Measurements from ENCODE around the gene RTP5. TPM values are rescaled to one million over a fixed set of nuclear protein-coding genes. Genes with fewer than 3 reads are reported as not detected.
"Not testable (repeated sequence)": the region's sequence is repeated elsewhere in the genome, so short reads cannot be mapped to it uniquely, and the experiment has no call there.

Gene RTP5
- total RNA-seq, 2 experiments from 2014 or later: not detected

DNA sequence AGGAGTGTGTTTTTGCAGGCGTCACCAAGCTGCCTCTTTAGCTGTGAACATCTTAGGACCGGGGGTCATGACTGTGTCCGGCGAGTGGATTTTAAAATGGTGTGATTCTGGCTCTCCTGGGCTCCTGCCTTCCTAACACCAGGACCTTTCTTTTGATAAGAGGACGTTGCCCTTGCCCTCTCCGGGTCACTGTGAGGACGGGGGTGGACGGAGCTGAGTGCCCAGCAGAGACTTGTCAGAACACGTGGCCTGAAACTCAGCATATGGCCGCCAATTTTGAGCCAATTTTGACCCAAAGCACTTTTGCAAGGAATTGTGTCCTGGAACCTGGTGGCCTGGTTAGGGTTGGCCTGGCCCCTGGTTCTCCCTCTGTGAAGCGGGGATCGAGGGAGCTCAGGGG, 40.2 kb downstream of the RTP5 start:
- Mint-ChIP-seq H3K36me3 (ENCODE audit: low read depth) (peaks cover 13% of the 10 kb centered on the region), H3K4me1 (ENCODE audit: low read depth) (no peaks in the 10 kb centered on the region), H3K27me3 (ENCODE audit: low read depth) (no peaks in the 10 kb centered on the region), H3K4me3 (no peak overlapping the region), H3K27ac (no peak overlapping the region), H3K9me3 (no peaks in the 10 kb centered on the region)
- DNase-seq: no peak
- intact Hi-C loops (cut with micrococcal nuclease): no loop called here
- CTCF ChIA-PET: no interaction called here

DNA sequence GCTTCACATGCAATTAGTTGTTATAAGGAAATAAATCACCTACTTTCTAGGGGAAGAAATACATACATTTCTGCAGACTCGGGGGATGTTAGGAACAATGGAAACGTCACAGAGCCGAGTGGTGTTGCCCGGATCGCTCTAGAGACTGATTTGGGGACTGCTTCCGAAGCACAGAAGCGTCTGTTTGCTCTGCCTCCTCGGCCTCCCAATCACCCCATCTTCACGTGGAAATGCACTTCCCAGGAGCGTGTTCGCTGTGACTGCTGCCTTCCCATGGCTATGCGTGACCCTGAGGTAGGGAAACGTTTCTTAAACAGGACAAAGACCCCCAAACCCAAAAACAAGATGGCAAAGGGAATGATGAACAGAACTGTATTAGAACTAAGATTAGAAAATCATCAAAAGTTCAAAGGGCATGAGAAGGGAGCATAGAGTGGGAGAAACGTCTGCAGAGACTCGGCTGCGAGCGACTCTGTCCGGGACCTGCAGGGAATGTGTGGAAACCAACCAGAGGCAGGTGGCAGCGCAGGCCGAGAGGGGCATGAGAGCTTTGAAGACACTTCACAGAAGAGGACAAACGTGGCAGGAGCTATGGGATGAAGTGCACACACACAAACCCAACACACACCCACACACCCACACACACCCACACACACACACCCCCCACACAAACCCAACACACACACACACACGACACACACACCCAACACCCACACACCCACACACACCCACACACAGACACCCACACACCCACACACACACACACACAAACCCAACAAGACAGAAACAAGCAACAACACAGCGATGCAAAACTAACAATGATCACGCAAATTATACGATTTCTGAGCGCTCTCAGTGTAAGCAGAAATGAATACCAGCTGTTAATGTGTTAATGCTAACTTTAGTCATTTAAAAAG, 41.3 kb downstream of the RTP5 start:
- Mint-ChIP-seq H3K4me3 (no peak overlapping the region), H3K4me1 (ENCODE audit: low read depth) (no peaks in the 10 kb centered on the region), H3K9me3 (no peaks in the 10 kb centered on the region), H3K27me3 (ENCODE audit: low read depth) (no peaks in the 10 kb centered on the region), H3K36me3 (ENCODE audit: low read depth) (peaks cover 13% of the 10 kb centered on the region), H3K27ac (no peak overlapping the region)
- CTCF ChIA-PET: interaction anchor here (0.9 kb wide), 1 partner anchor 48 kb away, joined by 4 read pairs; no protein-coding TSS in a partner anchor
- DNase-seq: no peak
- intact Hi-C loops (cut with micrococcal nuclease): no loop called here

DNA sequence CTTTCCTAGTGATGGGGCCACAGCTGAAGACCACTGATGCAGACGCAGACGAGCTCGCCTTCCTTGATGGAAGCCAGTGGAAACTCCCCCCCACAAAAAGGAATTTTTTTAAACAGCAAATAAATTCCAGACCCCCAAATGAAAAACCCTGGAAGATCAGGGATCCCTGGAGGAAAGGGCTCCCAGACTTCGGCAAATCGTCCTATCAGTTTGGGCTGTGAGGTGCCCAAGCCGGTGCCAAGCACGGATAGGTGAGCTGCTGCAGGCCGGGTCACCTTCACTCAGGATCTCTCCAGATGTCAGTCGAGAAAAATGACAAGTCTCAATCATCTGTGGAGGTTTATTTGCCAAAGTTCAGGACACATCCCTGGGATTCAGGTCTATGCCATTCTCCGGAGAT, 42.0 kb downstream of the RTP5 start:
- intact Hi-C loops (cut with micrococcal nuclease): no loop called here
- CTCF ChIA-PET: interaction anchor here (0.9 kb wide), 1 partner anchor 47 kb away, joined by 4 read pairs; no protein-coding TSS in a partner anchor

DNA sequence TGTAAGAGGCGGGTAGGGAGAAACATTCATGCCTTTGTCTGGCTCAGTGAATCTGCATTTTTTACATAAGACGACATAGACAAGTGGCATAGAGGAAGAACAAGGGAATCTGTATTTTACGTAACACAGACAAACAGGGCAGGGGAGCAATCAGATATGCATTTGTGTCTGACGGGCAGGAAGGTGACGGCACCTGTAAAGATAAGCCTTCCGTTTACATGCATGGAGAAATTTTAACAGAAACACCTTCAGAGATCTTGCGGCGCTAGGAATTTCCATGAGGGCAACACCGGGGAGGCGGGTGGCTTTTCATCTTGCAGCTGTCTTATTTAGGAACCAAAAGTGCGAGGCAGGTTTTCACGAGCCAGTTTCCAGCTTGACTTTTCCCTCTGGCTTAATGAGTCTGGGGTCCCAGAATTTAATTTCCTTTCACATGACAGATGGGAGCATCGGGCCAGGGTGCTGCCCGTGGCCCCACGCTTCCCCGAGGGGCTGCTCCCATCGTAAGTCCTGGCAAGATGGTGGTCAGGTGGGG, 42.6 kb downstream of the RTP5 start:
- CTCF ChIA-PET: interaction anchor here (0.9 kb wide), 1 partner anchor 47 kb away, joined by 4 read pairs; no protein-coding TSS in a partner anchor

More for the DNA sequence above, 42.0 kb downstream of the RTP5 start:
- no peaks in the 10 kb centered on the region for H3K4me1 Mint-ChIP-seq (ENCODE audit: low read depth)
- H3K27me3 Mint-ChIP-seq (ENCODE audit: low read depth): no peaks in the 10 kb centered on the region
- DNase-seq: no peak
- peaks cover 13% of the 10 kb centered on the region for H3K36me3 Mint-ChIP-seq (ENCODE audit: low read depth)
- no peak overlapping the region for H3K27ac Mint-ChIP-seq
- no peak overlapping the region for H3K4me3 Mint-ChIP-seq
- no peaks in the 10 kb centered on the region for H3K9me3 Mint-ChIP-seq

DNA sequence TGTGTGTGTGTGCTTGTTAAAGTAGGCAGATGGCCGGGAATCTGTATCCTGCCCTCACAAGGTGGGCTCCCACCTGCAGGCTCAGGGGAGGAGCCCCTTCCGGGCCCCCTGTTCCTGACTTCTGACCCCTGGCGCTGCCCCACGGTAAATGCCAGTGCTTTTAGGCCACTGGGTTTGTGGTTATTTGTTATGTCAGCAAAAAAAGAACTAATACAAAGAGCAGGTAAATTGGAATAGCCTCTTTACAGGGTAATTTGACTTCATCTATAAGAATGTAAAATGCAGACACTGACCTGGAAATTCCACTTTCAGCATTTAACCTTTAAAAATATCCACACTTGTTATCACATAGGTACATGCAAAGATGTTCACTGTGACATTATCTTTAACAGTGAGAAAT, 44.2 kb downstream of the RTP5 start:
- intact Hi-C loops (cut with micrococcal nuclease): no loop called here
- CTCF ChIA-PET: no interaction called here
- DNase-seq: no peak
- H3K4me1 Mint-ChIP-seq (ENCODE audit: low read depth): no peaks in the 10 kb centered on the region
- no peaks in the 10 kb centered on the region for H3K9me3 Mint-ChIP-seq
- H3K27ac Mint-ChIP-seq: no peak overlapping the region
- no peaks in the 10 kb centered on the region for H3K27me3 Mint-ChIP-seq (ENCODE audit: low read depth)
- H3K4me3 Mint-ChIP-seq: no peak overlapping the region
- peaks cover 15% of the 10 kb centered on the region for H3K36me3 Mint-ChIP-seq (ENCODE audit: low read depth)

More for the DNA sequence above, 42.6 kb downstream of the RTP5 start:
- Mint-ChIP-seq H3K27ac (no peak overlapping the region), H3K4me1 (ENCODE audit: low read depth) (no peaks in the 10 kb centered on the region), H3K36me3 (ENCODE audit: low read depth) (peaks cover 14% of the 10 kb centered on the region), H3K27me3 (ENCODE audit: low read depth) (no peaks in the 10 kb centered on the region), H3K4me3 (no peak overlapping the region), H3K9me3 (no peaks in the 10 kb centered on the region)
- intact Hi-C loops (cut with micrococcal nuclease): no loop called here
- no peak for DNase-seq

DNA sequence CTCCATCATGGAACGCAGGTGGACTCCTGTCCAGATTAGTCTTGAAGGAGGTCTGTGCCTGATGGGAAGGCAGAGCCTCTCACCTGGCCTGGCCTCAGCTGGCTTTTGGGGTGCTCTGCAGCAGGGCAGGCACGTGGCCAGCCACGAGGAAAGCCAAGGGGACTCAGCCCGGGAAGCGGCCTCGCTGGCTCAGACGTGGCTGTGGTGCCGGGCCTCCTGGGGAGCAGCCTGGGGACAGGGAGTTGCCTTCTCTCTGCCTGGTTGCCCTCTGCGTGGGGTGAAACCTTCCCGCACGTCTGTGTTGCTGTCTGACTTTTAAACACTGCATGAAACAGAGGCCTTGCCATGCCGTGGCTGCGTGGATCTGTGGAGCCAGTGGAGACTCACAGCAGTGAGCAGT, 45.0 kb downstream of the RTP5 start:
- Mint-ChIP-seq H3K36me3 (ENCODE audit: low read depth) (peaks cover 15% of the 10 kb centered on the region), H3K27ac (no peak overlapping the region), H3K27me3 (ENCODE audit: low read depth) (no peaks in the 10 kb centered on the region), H3K9me3 (no peaks in the 10 kb centered on the region), H3K4me1 (ENCODE audit: low read depth) (no peaks in the 10 kb centered on the region), H3K4me3 (no peak overlapping the region)
- CTCF ChIA-PET: no interaction called here
- intact Hi-C loops (cut with micrococcal nuclease): no loop called here
- DNase-seq: no peak

DNA sequence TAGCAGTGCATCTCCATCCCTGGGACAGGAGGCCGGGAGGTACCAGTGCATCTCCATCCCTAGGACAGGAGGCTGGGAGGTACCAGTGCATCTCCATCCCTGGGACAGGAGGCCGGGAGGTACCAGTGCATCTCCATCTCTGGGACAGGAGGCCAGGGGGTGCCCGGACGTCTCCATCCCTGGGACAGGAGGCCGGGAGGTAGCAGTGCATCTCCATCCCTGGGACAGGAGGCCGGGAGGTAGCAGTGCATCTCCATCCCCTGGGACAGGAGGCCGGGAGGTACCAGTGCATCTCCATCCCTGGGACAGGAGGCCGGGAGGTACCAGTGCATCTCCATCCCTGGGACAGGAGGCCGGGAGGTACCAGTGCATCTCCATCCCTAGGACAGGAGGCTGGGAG, 52.1 kb downstream of the RTP5 start:
- H3K36me3 Mint-ChIP-seq (ENCODE audit: low read depth); CTCF ChIA-PET; DNase-seq; H3K4me3 Mint-ChIP-seq; intact Hi-C loops (cut with micrococcal nuclease); H3K27ac Mint-ChIP-seq; H3K27me3 Mint-ChIP-seq (ENCODE audit: low read depth); H3K9me3 Mint-ChIP-seq: not testable (repeated sequence)
- peaks cover 19% of the 10 kb centered on the region for H3K4me1 Mint-ChIP-seq (ENCODE audit: low read depth)

DNA sequence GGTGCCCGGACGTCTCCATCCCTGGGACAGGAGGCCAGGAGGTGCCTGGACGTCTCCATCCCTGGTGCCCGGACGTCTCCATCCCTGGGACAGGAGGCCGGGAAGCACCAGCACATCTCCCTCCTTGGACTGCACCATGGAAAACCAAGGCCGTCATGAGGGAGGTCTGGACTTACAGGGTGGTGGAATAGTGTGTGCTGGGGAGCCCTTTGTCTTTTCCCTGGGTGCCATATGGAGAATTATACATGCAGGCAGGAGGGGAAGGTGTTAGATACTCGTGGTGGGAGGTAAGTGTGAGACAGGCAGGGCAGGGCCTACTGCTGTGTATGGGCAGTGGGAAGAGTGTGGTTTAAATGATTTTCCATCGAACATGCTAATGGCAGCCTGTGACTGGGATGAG, 52.9 kb downstream of the RTP5 start:
- no peak for DNase-seq
- Mint-ChIP-seq H3K27me3 (ENCODE audit: low read depth) (no peaks in the 10 kb centered on the region), H3K4me1 (ENCODE audit: low read depth) (peaks cover 19% of the 10 kb centered on the region), H3K27ac (no peak overlapping the region), H3K9me3 (no peaks in the 10 kb centered on the region), H3K4me3 (no peak overlapping the region), H3K36me3 (ENCODE audit: low read depth) (no peaks in the 10 kb centered on the region)
- CTCF ChIA-PET: interaction anchor here (1.7 kb wide), 1 partner anchor 28 kb away, joined by 3 read pairs; no protein-coding TSS in a partner anchor
- intact Hi-C loops (cut with micrococcal nuclease): no loop called here

DNA sequence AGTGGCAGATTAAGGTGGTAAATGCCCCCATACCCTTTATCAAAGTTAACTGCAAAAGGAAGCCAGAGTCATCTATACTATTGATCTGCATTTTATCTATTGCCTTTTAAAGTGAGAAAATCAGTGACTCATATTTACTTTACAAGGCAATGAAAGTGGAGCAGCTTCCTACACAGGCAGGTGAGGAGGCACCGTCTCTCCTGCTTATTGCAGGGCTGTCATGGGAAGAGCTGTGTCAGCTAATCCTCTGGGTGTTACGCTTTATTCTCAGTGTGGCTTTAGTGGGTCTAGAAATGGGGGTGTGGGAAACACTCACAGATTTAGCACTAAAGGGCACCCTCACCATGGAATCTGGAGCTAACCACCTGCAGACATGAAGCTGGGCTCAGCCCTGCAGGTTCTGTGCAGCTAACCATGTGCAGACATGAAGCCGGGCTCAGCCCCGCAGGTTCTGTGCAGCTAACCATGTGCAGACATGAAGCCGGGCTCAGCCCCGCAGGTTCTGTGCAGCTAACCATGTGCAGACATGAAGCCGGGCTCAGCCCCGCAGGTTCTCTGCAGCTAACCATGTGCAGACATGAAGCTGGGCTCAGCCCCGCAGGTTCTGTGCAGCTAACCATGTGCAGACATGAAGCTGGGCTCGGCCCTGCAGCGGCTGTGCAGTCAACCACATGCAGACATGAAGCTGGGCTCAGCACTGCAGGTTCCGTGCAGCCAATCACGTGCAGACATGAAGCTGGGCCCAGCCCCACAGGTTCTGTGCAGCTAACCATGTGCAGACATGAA, 53.5 kb downstream of the RTP5 start:
- CTCF ChIA-PET: interaction anchor here (1.7 kb wide), 1 partner anchor 28 kb away, joined by 3 read pairs; no protein-coding TSS in a partner anchor
- H3K4me1 Mint-ChIP-seq (ENCODE audit: low read depth): peaks cover 19% of the 10 kb centered on the region
- H3K27me3 Mint-ChIP-seq (ENCODE audit: low read depth); H3K9me3 Mint-ChIP-seq; H3K4me3 Mint-ChIP-seq; DNase-seq; intact Hi-C loops (cut with micrococcal nuclease); H3K27ac Mint-ChIP-seq; H3K36me3 Mint-ChIP-seq (ENCODE audit: low read depth): not testable (repeated sequence)

Other genes with a start within 250 kb of the RTP5 start
- gene THAP4, start 232.6 kb upstream of the RTP5 start, total RNA-seq: 10 to 100 TPM; 36.4 to 38.8 TPM
- 10 to 100 TPM; 71.5 to 82.5 TPM for gene ATG4B, start 232.0 kb upstream of the RTP5 start, total RNA-seq
- gene DTYMK, start 182.9 kb upstream of the RTP5 start, total RNA-seq: 10 to 100 TPM; 88.0 to 93.8 TPM
- gene ING5, start 167.7 kb upstream of the RTP5 start, total RNA-seq: 10 to 100 TPM; 41.0 to 43.8 TPM
- 10 to 100 TPM; 19.4 to 23.1 TPM for gene D2HGDH, start 135.1 kb upstream of the RTP5 start, total RNA-seq
- gene GAL3ST2, start 92.9 kb upstream of the RTP5 start, total RNA-seq: not detected
- not detected for gene NEU4, start 60.5 kb upstream of the RTP5 start, total RNA-seq
- 1 to 10 TPM; 6.9 to 8.3 TPM for gene PDCD1, start 10.8 kb upstream of the RTP5 start, total RNA-seq

Measured in activated naive CD4-positive, alpha-beta T cell treated with anti-CD3 and anti-CD28 coated beads for 36 hours (primary cell).